HEK293 (cell line): ENCODE data around the gene PPM1F.

Experiments used
- CTCF ChIA-PET: fragments of 350-600 bp; formaldehyde crosslinking; extraction: SDS; loops from one replicate; lab custom pipeline; 2021; ENCODE audit warnings: antibody characterized with exemption; lab: Yijun Ruan, JAX
- POLR2A ChIA-PET: fragments of 300-600 bp; formaldehyde crosslinking; extraction: SDS; loops from one replicate; lab custom pipeline; 2020; ENCODE audit warnings: antibody characterized with exemption, inconsistent platforms; lab: Yijun Ruan, JAX
- H3K27ac ChIP-seq: fragments of 200-500 bp; sonication (Bioruptor generic); 2 replicates; pipeline ENCODE4 v1.5.1; 2014; ENCODE audit warnings: low read depth, low read length, control low read depth, inconsistent platforms; ENCODE audit errors: extremely low read depth
- H3K36me3 ChIP-seq, 2 experiments: fragments of 200-500 bp in 1 of 2; sonication (Bioruptor generic) in 1 of 2; 1 replicate in 1 of 2; 2 replicates in 1 of 2; pipeline ENCODE4 v1.5.1; 2014 to 2017; ENCODE audit warnings: inconsistent platforms in 2 of 2, low read length in 2 of 2; ENCODE audit not compliant: control insufficient read depth in 2 of 2, insufficient read depth in 1 of 2
- H3K4me1 ChIP-seq: fragments of 200-500 bp; sonication (Bioruptor generic); 2 replicates; pipeline ENCODE4 v1.5.1; 2014; ENCODE audit warnings: mild to moderate bottlenecking, low read length, inconsistent platforms; ENCODE audit not compliant: control insufficient read depth, insufficient read depth
- H3K4me3 ChIP-seq: 2 replicates; pipeline ENCODE4 v1.5.1; 2011; ENCODE audit warnings: low read depth, mild to moderate bottlenecking, control low read depth, low read length, moderate library complexity
- H3K9me3 ChIP-seq: fragments of 200-500 bp; sonication (Bioruptor generic); 2 replicates; pipeline ENCODE4 v1.5.1; 2014; ENCODE audit warnings: low read depth, low read length, inconsistent platforms; ENCODE audit not compliant: control insufficient read depth, insufficient read depth
- ELK4 ChIP-seq: IDR thresholded peaks from 2 replicates; pipeline ENCODE4 v1.6.1; 2011; ENCODE audit warnings: mild to moderate bottlenecking, low read depth, low read length, borderline replicate concordance
- HOXC10 ChIP-seq: sonication (generic); formaldehyde crosslinking; IDR thresholded peaks from 2 replicates; pipeline ENCODE4 v1.8.1; 2023; ENCODE audit warnings: mild to moderate bottlenecking, missing genetic modification reagents
- MYNN ChIP-seq: fragments of 450-650 bp; formaldehyde crosslinking; IDR thresholded peaks from 2 replicates; pipeline ENCODE4 v1.5.1; 2016; ENCODE audit warnings: missing biosample characterization, missing genetic modification characterization, borderline replicate concordance
- PRDM1 ChIP-seq: fragments of 450-650 bp; formaldehyde crosslinking; IDR thresholded peaks from 2 replicates; pipeline ENCODE4; 2016; ENCODE audit warnings: missing biosample characterization, missing genetic modification characterization
- PRDM6 ChIP-seq: fragments of 450-650 bp; formaldehyde crosslinking; IDR thresholded peaks from 2 replicates; pipeline ENCODE4 v1.5.1; 2017; ENCODE audit warnings: missing biosample characterization, missing genetic modification characterization
- SCRT2 ChIP-seq: fragments of 450-650 bp; formaldehyde crosslinking; IDR thresholded peaks from 2 replicates; pipeline ENCODE4 v1.5.1; 2016; ENCODE audit warnings: missing biosample characterization, missing genetic modification characterization
- SP7 ChIP-seq: fragments of 450-650 bp; formaldehyde crosslinking; IDR thresholded peaks from 2 replicates; pipeline ENCODE4 v1.5.1; 2016; ENCODE audit warnings: missing biosample characterization, missing genetic modification characterization
- ZFP69B ChIP-seq: fragments of 450-650 bp; formaldehyde crosslinking; IDR thresholded peaks from 2 replicates; pipeline ENCODE4 v1.5.1; 2016; ENCODE audit warnings: missing biosample characterization, missing genetic modification characterization
- ZNF112 ChIP-seq: fragments of 450-650 bp; formaldehyde crosslinking; IDR thresholded peaks from 2 replicates; pipeline ENCODE4 v1.5.0; 2017; ENCODE audit warnings: missing biosample characterization, missing genetic modification characterization
- ZNF140 ChIP-seq: fragments of 450-650 bp; formaldehyde crosslinking; IDR thresholded peaks from 2 replicates; pipeline ENCODE4 v1.5.1; 2016; ENCODE audit warnings: missing biosample characterization, missing genetic modification characterization
- ZNF18 ChIP-seq: fragments of 450-650 bp; formaldehyde crosslinking; IDR thresholded peaks from 2 replicates; pipeline ENCODE4 v1.5.1; 2016; ENCODE audit warnings: missing biosample characterization, missing genetic modification characterization
- ZNF223 ChIP-seq: fragments of 450-650 bp; formaldehyde crosslinking; IDR thresholded peaks from 2 replicates; pipeline ENCODE4 v1.5.1; 2016; ENCODE audit warnings: missing biosample characterization, missing genetic modification characterization
- ZNF37A ChIP-seq: fragments of 450-650 bp; IDR thresholded peaks from 2 replicates; pipeline ENCODE4 v1.5.1; 2018; ENCODE audit warnings: missing biosample characterization, missing genetic modification characterization
- ZNF521 ChIP-seq: fragments of 450-650 bp; formaldehyde crosslinking; IDR thresholded peaks from 2 replicates; pipeline ENCODE4 v1.5.1; 2017; ENCODE audit warnings: missing biosample characterization, mild to moderate bottlenecking, missing genetic modification characterization
- ZNF560 ChIP-seq: fragments of 450-650 bp; formaldehyde crosslinking; IDR thresholded peaks from 2 replicates; pipeline ENCODE4 v1.5.1; 2017; ENCODE audit warnings: missing biosample characterization, missing genetic modification characterization, borderline replicate concordance
- ZNF561 ChIP-seq: fragments of 450-650 bp; IDR thresholded peaks from 2 replicates; pipeline ENCODE4 v1.5.1; 2018; ENCODE audit warnings: missing biosample characterization, missing genetic modification characterization, borderline replicate concordance
- ZNF623 ChIP-seq: fragments of 450-650 bp; formaldehyde crosslinking; IDR thresholded peaks from 2 replicates; pipeline ENCODE4 v1.5.1; 2016; ENCODE audit warnings: missing biosample characterization, missing genetic modification characterization
- ZNF626 ChIP-seq: fragments of 450-650 bp; sonication (Bioruptor Pico); formaldehyde crosslinking; IDR thresholded peaks from 2 replicates; pipeline ENCODE4 v1.5.1; 2018; ENCODE audit warnings: missing biosample characterization, missing genetic modification characterization, inconsistent platforms
- ZNF677 ChIP-seq: fragments of 450-650 bp; IDR thresholded peaks from 2 replicates; pipeline ENCODE4 v1.5.0; 2018; ENCODE audit warnings: missing biosample characterization, mild to moderate bottlenecking, missing genetic modification characterization, moderate library complexity
- ZNF692 ChIP-seq: fragments of 450-650 bp; formaldehyde crosslinking; IDR thresholded peaks from 2 replicates; pipeline ENCODE4 v1.5.1; 2016; ENCODE audit warnings: missing biosample characterization, missing genetic modification characterization
- ZNF701 ChIP-seq: fragments of 450-650 bp; formaldehyde crosslinking; IDR thresholded peaks from 2 replicates; pipeline ENCODE4 v1.5.1; 2016; ENCODE audit warnings: missing biosample characterization, missing genetic modification characterization
- ZNF792 ChIP-seq: fragments of 450-650 bp; formaldehyde crosslinking; IDR thresholded peaks from 2 replicates; pipeline ENCODE4 v1.5.1; 2016; ENCODE audit warnings: missing biosample characterization, missing genetic modification characterization
- ZSCAN23 ChIP-seq: fragments of 450-650 bp; formaldehyde crosslinking; IDR thresholded peaks from 2 replicates; pipeline ENCODE4 v1.5.1; 2016; ENCODE audit warnings: missing biosample characterization, missing genetic modification characterization
- ZSCAN4 ChIP-seq: fragments of 450-650 bp; formaldehyde crosslinking; IDR thresholded peaks from 2 replicates; pipeline ENCODE4 v1.5.1; 2017; ENCODE audit warnings: missing biosample characterization, missing genetic modification characterization
- ZXDB ChIP-seq: fragments of 450-650 bp; formaldehyde crosslinking; IDR thresholded peaks from 2 replicates; pipeline ENCODE4 v1.5.1; 2016; ENCODE audit warnings: missing biosample characterization, missing genetic modification characterization

PPM1F gene

GRCh38 chr22:21938906-21939305 lies 13.7 kb downstream of the PPM1F start:
- POLR2A ChIA-PET: interaction anchor here (0.8 to 1.6 kb wide), 4 partner anchors 11 to 204 kb away, joined by 3 to 6 read pairs (median 4); partner anchors contain the start of genes PPM1F and YPEL1
- no peaks in the 10 kb centered on the region for H3K9me3 ChIP-seq
- TF ChIP-seq ZNF521 (tag by site-specific recombination): no peak
- no peak for TF ChIP-seq PRDM1 (tag by site-specific recombination)
- TF ChIP-seq PRDM6: no peak
- TF ChIP-seq ELK4: no peak
- no peak for TF ChIP-seq ZSCAN23 (tag by site-specific recombination)
- TF ChIP-seq ZNF561 (tag by site-specific recombination): no peak
- TF ChIP-seq SP7 (tag by site-specific recombination): no peak
- no peak overlapping the region for H3K27ac ChIP-seq
- H3K36me3 ChIP-seq: peaks cover 0 to 78% of the 10 kb centered on the region in 2 experiments; a peak in 2 of 3 replicates
- H3K4me1 ChIP-seq: no peaks in the 10 kb centered on the region
- CTCF ChIA-PET: interaction anchor here (0.7 to 8.0 kb wide), 36 partner anchors 12 to 492 kb away, joined by 3 to 120 read pairs (median 6); partner anchors contain the start of gene PPM1F
- H3K4me3 ChIP-seq: no peak overlapping the region

- H3K36me3 ChIP-seq: peaks cover 0 to 78% of the 10 kb centered on the region in 2 experiments; a peak in 2 of 3 replicates
- ChIA-PET POLR2A (interaction anchor here (0.8 to 1.6 kb wide), 5 partner anchors 12 to 204 kb away, joined by 3 to 6 read pairs (median 3); partner anchors contain the start of genes MAPK1, PPM1F and YPEL1), CTCF (interaction anchor here (0.6 to 8.0 kb wide), 56 partner anchors 12 to 582 kb away, joined by 3 to 120 read pairs (median 4); partner anchors contain the start of gene PPM1F)
- H3K9me3 ChIP-seq: no peaks in the 10 kb centered on the region
- H3K4me3 ChIP-seq: peak overlapping the region; percentile 51
- H3K4me1 ChIP-seq: no peaks in the 10 kb centered on the region
- peak overlapping the region; percentile 42 for H3K27ac ChIP-seq
- TF ChIP-seq HOXC10 (CRISPR knock-in tag) (no peak), MYNN (tag by site-specific recombination) (no peak), ZNF692 (peak; percentile 97), ZNF223 (tag by site-specific recombination) (peak; percentile 34; the same call in 1 of the 2 replicates), ZNF37A (no peak), ZNF140 (tag by site-specific recombination) (peak; percentile 18; the same call in 1 of the 2 replicates), ZNF792 (tag by site-specific recombination) (no peak), ZFP69B (peak; percentile 94), ZNF623 (no peak), ZNF701 (tag by site-specific recombination) (no peak), ZNF18 (tag by site-specific recombination) (no peak), ZNF112 (no peak), ZNF677 (tag by site-specific recombination) (no peak), ZNF560 (tag by site-specific recombination) (no peak), SCRT2 (tag by site-specific recombination) (peak; percentile 32; the same call in 1 of the 2 replicates), ZXDB (tag by site-specific recombination) (peak; percentile 82), ZNF626 (tag by site-specific recombination) (no peak), PRDM6 (no peak), ZSCAN4 (tag by site-specific recombination) (no peak)
These were observed 14.4 kb downstream of the PPM1F start for GRCh38 chr22:21938071-21938822.
